ENCODE measurements around the gene COLEC11. TPM values are rescaled to one million over a fixed set of nuclear protein-coding genes. Genes with fewer than 3 reads are reported as not detected.
"Not testable (repeated sequence)": the region's sequence is repeated elsewhere in the genome, so short reads cannot be mapped to it uniquely, and the experiment has no call there.

The COLEC11 gene
- total RNA-seq, 5 donors from 2014 or later (not counting 1 experiment from before 2014, with no cell fraction given), result 0.35 to 1.8 TPM; not detected in 3

GRCh38 chr2:3617198-3617890 is 22.4 kb downstream of the COLEC11 start:
- H3K36me3 Mint-ChIP-seq, result peaks cover 18% of the 10 kb centered on the region
- H3K9me3 ChIP-seq, result no peaks in the 10 kb centered on the region
- 91% methylated on average over 7 of the region's 21 CpGs for WGBS (ENCODE audit: insufficient coverage)
- H3K4me3 ChIP-seq (ENCODE audit: control insufficient read depth in 1 of 2, extremely low read depth in 1 of 2, low read length in 1 of 2), result no peak overlapping the region
- no peaks in the 10 kb centered on the region for H3K4me1 ChIP-seq (ENCODE audit: control insufficient read depth in 1 of 2, extremely low read depth in 1 of 2, insufficient read depth in 2 of 2, low read length in 2 of 2)
- ATAC-seq (replicated peaks in 1 of 4), result no peak
- no peak overlapping the region for H3K4me3 Mint-ChIP-seq
- no peaks in the 10 kb centered on the region for H3K4me1 Mint-ChIP-seq
- ChIA-PET CTCF (no interaction called here), POLR2A (no interaction called here)
- no peak overlapping the region for H3K27ac ChIP-seq (ENCODE audit: low read length)
- H3K9me3 Mint-ChIP-seq, result peaks cover 0 to 13% (median 6%) of the 10 kb centered on the region in 3 donors
- no peak overlapping the region for H3K27ac Mint-ChIP-seq
- no peaks in the 10 kb centered on the region for H3K36me3 ChIP-seq (ENCODE audit: control insufficient read depth in 2 of 2, extremely low read depth in 1 of 2, insufficient read depth in 1 of 2, low read length in 1 of 2)
- H3K27me3 ChIP-seq (replicated peaks in 1 of 2; ENCODE audit: control insufficient read depth in 2 of 2, extremely low read depth in 1 of 2, insufficient read depth in 2 of 2, low read length in 1 of 2), result peaks cover 0 to 5% of the 10 kb centered on the region in 2 experiments
- H3K27me3 Mint-ChIP-seq, result no peaks in the 10 kb centered on the region
- DNase-seq, result peak in 1 of 35 experiments; percentile 10

- ATAC-seq (replicated peaks in 1 of 4), result no peak
- H3K27me3 Mint-ChIP-seq, result no peaks in the 10 kb centered on the region
- Histone ChIP-seq H3K9me3 (no peaks in the 10 kb centered on the region), H3K36me3 (ENCODE audit: control insufficient read depth in 2 of 2, extremely low read depth in 1 of 2, insufficient read depth in 1 of 2, low read length in 1 of 2) (no peaks in the 10 kb centered on the region), H3K27me3 (replicated peaks in 1 of 2; ENCODE audit: control insufficient read depth in 2 of 2, extremely low read depth in 1 of 2, insufficient read depth in 2 of 2, low read length in 1 of 2) (no peaks in the 10 kb centered on the region), H3K4me3 (ENCODE audit: control insufficient read depth in 1 of 2, extremely low read depth in 1 of 2, low read length in 1 of 2) (no peak overlapping the region), H3K4me1 (ENCODE audit: control insufficient read depth in 1 of 2, extremely low read depth in 1 of 2, insufficient read depth in 2 of 2, low read length in 2 of 2) (no peaks in the 10 kb centered on the region), H3K27ac (ENCODE audit: low read length) (no peak overlapping the region)
- CTCF ChIA-PET, result no interaction called here
- H3K36me3 Mint-ChIP-seq, result peaks cover 20% of the 10 kb centered on the region
- peaks cover 0 to 13% (median 6%) of the 10 kb centered on the region in 3 donors for H3K9me3 Mint-ChIP-seq
- POLR2A ChIA-PET, result no interaction called here
- H3K4me3 Mint-ChIP-seq, result no peak overlapping the region
- no peak for DNase-seq
- H3K27ac Mint-ChIP-seq, result no peak overlapping the region
- H3K4me1 Mint-ChIP-seq, result no peaks in the 10 kb centered on the region
Observed at GRCh38 chr2:3618367-3618766, 23.5 kb downstream of the COLEC11 start.

- no peak overlapping the region for H3K27ac Mint-ChIP-seq
- H3K9me3 Mint-ChIP-seq, result peaks cover 0 to 11% (median 5%) of the 10 kb centered on the region in 3 donors
- DNase-seq, result no peak
- POLR2A ChIA-PET, result no interaction called here
- peaks cover 20% of the 10 kb centered on the region for H3K36me3 Mint-ChIP-seq
- no peak overlapping the region for H3K27ac ChIP-seq (ENCODE audit: low read length)
- H3K27me3 ChIP-seq (replicated peaks in 1 of 2; ENCODE audit: control insufficient read depth in 2 of 2, extremely low read depth in 1 of 2, insufficient read depth in 2 of 2, low read length in 1 of 2), result no peaks in the 10 kb centered on the region
- CTCF ChIA-PET, result no interaction called here
- H3K27me3 Mint-ChIP-seq, result no peaks in the 10 kb centered on the region
- no peaks in the 10 kb centered on the region for H3K36me3 ChIP-seq (ENCODE audit: control insufficient read depth in 2 of 2, extremely low read depth in 1 of 2, insufficient read depth in 1 of 2, low read length in 1 of 2)
- no peaks in the 10 kb centered on the region for H3K9me3 ChIP-seq
- ATAC-seq (replicated peaks in 1 of 4), result no peak
- no peaks in the 10 kb centered on the region for H3K4me1 Mint-ChIP-seq
- no peaks in the 10 kb centered on the region for H3K4me1 ChIP-seq (ENCODE audit: control insufficient read depth in 1 of 2, extremely low read depth in 1 of 2, insufficient read depth in 2 of 2, low read length in 2 of 2)
- no peak overlapping the region for H3K4me3 ChIP-seq (ENCODE audit: control insufficient read depth in 1 of 2, extremely low read depth in 1 of 2, low read length in 1 of 2)
- WGBS (ENCODE audit: insufficient coverage), result 88% methylated on average over 1 of the region's 2 CpGs
- H3K4me3 Mint-ChIP-seq, result no peak overlapping the region
Observed at GRCh38 chr2:3619033-3619432, 24.1 kb downstream of the COLEC11 start.

- 95% methylated on average over 6 of the region's 9 CpGs for WGBS (ENCODE audit: insufficient coverage)
- CTCF ChIA-PET, DNase-seq: not testable (repeated sequence)
Observed at GRCh38 chr2:3619661-3620060, 24.7 kb downstream of the COLEC11 start.

GRCh38 chr2:3620834-3621233 is 25.9 kb downstream of the COLEC11 start:
- Histone ChIP-seq H3K36me3 (ENCODE audit: control insufficient read depth in 2 of 2, extremely low read depth in 1 of 2, insufficient read depth in 1 of 2, low read length in 1 of 2) (no peaks in the 10 kb centered on the region), H3K27me3 (replicated peaks in 1 of 2; ENCODE audit: control insufficient read depth in 2 of 2, extremely low read depth in 1 of 2, insufficient read depth in 2 of 2, low read length in 1 of 2) (no peaks in the 10 kb centered on the region), H3K9me3 (no peaks in the 10 kb centered on the region), H3K4me1 (ENCODE audit: control insufficient read depth in 1 of 2, extremely low read depth in 1 of 2, insufficient read depth in 2 of 2, low read length in 2 of 2) (no peaks in the 10 kb centered on the region), H3K4me3 (ENCODE audit: control insufficient read depth in 1 of 2, extremely low read depth in 1 of 2, low read length in 1 of 2) (no peak overlapping the region), H3K27ac (ENCODE audit: low read length) (no peak overlapping the region)
- H3K27me3 Mint-ChIP-seq, result no peaks in the 10 kb centered on the region
- WGBS (ENCODE audit: insufficient coverage), result 83% methylated on average over 1 of the region's 5 CpGs
- peaks cover 0 to 7% (median 0%) of the 10 kb centered on the region in 3 donors for H3K9me3 Mint-ChIP-seq
- H3K27ac Mint-ChIP-seq, result no peak overlapping the region
- peaks cover 23% of the 10 kb centered on the region for H3K36me3 Mint-ChIP-seq
- DNase-seq (no peak), ATAC-seq (replicated peaks in 1 of 4) (no peak)
- ChIA-PET POLR2A (no interaction called here), CTCF (no interaction called here)
- H3K4me3 Mint-ChIP-seq, result no peak overlapping the region
- no peaks in the 10 kb centered on the region for H3K4me1 Mint-ChIP-seq

More at GRCh38 chr2:3619661-3620060, 24.7 kb downstream of the COLEC11 start:
- peaks cover 23% of the 10 kb centered on the region for H3K36me3 Mint-ChIP-seq
- H3K4me1 ChIP-seq (ENCODE audit: control insufficient read depth in 1 of 2, extremely low read depth in 1 of 2, insufficient read depth in 2 of 2, low read length in 2 of 2); H3K9me3 ChIP-seq; H3K4me1 Mint-ChIP-seq; H3K27me3 ChIP-seq (replicated peaks in 1 of 2; ENCODE audit: control insufficient read depth in 2 of 2, extremely low read depth in 1 of 2, insufficient read depth in 2 of 2, low read length in 1 of 2); H3K4me3 Mint-ChIP-seq; H3K36me3 ChIP-seq (ENCODE audit: control insufficient read depth in 2 of 2, extremely low read depth in 1 of 2, insufficient read depth in 1 of 2, low read length in 1 of 2); H3K4me3 ChIP-seq (ENCODE audit: control insufficient read depth in 1 of 2, extremely low read depth in 1 of 2, low read length in 1 of 2); H3K27ac ChIP-seq (ENCODE audit: low read length); H3K27ac Mint-ChIP-seq; POLR2A ChIA-PET; H3K27me3 Mint-ChIP-seq; ATAC-seq (replicated peaks in 1 of 4): not testable (repeated sequence)
- peaks cover 0 to 11% (median 5%) of the 10 kb centered on the region in 3 donors for H3K9me3 Mint-ChIP-seq

- no peak overlapping the region for H3K27ac Mint-ChIP-seq
- H3K36me3 ChIP-seq (ENCODE audit: control insufficient read depth in 2 of 2, extremely low read depth in 1 of 2, insufficient read depth in 1 of 2, low read length in 1 of 2), result no peaks in the 10 kb centered on the region
Observed at GRCh38 chr2:3622967-3623366, 28.1 kb downstream of the COLEC11 start.

More at GRCh38 chr2:3622967-3623366, 28.1 kb downstream of the COLEC11 start:
- Mint-ChIP-seq H3K36me3 (peaks cover 19% of the 10 kb centered on the region), H3K4me1 (no peaks in the 10 kb centered on the region), H3K27me3 (peaks cover 0 to 7% of the 10 kb centered on the region in 2 donors), H3K4me3 (no peak overlapping the region), H3K9me3 (no peaks in the 10 kb centered on the region)
- H3K4me1 ChIP-seq (ENCODE audit: control insufficient read depth in 1 of 2, extremely low read depth in 1 of 2, insufficient read depth in 2 of 2, low read length in 2 of 2), result no peaks in the 10 kb centered on the region
- peaks cover 0 to 11% of the 10 kb centered on the region in 2 experiments for H3K27me3 ChIP-seq (replicated peaks in 1 of 2; ENCODE audit: control insufficient read depth in 2 of 2, extremely low read depth in 1 of 2, insufficient read depth in 2 of 2, low read length in 1 of 2)
- H3K27ac ChIP-seq (ENCODE audit: low read length), result no peak overlapping the region
- CTCF ChIA-PET, result no interaction called here
- no peak for DNase-seq
- no peak overlapping the region for H3K4me3 ChIP-seq (ENCODE audit: control insufficient read depth in 1 of 2, extremely low read depth in 1 of 2, low read length in 1 of 2)
- ATAC-seq (replicated peaks in 1 of 4), result no peak
- H3K9me3 ChIP-seq, result no peaks in the 10 kb centered on the region
- WGBS (ENCODE audit: insufficient coverage), result no CpG with 5 or more reads among the region's 1 CpG
- POLR2A ChIA-PET, result no interaction called here

Measured in T-cell (primary cell).